GM18526 (cell line): ENCODE measurements around the gene NEDD4L.

Source experiments
- POLR2A ChIP-seq: IDR thresholded peaks from 3 replicates; pipeline ENCODE4 v1.6.1; 2011; ENCODE audit not compliant: insufficient read length; ENCODE audit errors: extremely low read depth

NEDD4L gene

GRCh38 chr18:58284699-58285448 lies 240.8 kb downstream of the NEDD4L start:
- TF ChIP-seq POLR2A = no peak

GRCh38 chr18:58285449-58286130 lies 241.6 kb downstream of the NEDD4L start:
- no peak for TF ChIP-seq POLR2A

GRCh38 chr18:58286632-58287352 lies 242.8 kb downstream of the NEDD4L start:
- no peak for TF ChIP-seq POLR2A

- no peak for TF ChIP-seq POLR2A
Measured at GRCh38 chr18:58287353-58288274, 243.6 kb downstream of the NEDD4L start.

GRCh38 chr18:58288921-58289797 lies 245.1 kb downstream of the NEDD4L start:
- no peak for TF ChIP-seq POLR2A

- no peak for TF ChIP-seq POLR2A
Measured at GRCh38 chr18:58290116-58290695, 246.2 kb downstream of the NEDD4L start.

- no peak for TF ChIP-seq POLR2A
Measured at GRCh38 chr18:58291131-58291530, 247.1 kb downstream of the NEDD4L start.

- no peak for TF ChIP-seq POLR2A
Measured at GRCh38 chr18:58292638-58293037, 248.6 kb downstream of the NEDD4L start.

- TF ChIP-seq POLR2A = no peak
Measured at GRCh38 chr18:58297198-58297597, 253.2 kb downstream of the NEDD4L start.

GRCh38 chr18:58298251-58299134 lies 254.5 kb downstream of the NEDD4L start:
- TF ChIP-seq POLR2A = no peak

GRCh38 chr18:58299135-58299473 lies 255.1 kb downstream of the NEDD4L start:
- no peak for TF ChIP-seq POLR2A

- TF ChIP-seq POLR2A = no peak
Measured at GRCh38 chr18:58299936-58300335, 255.9 kb downstream of the NEDD4L start.

- TF ChIP-seq POLR2A = no peak
Measured at GRCh38 chr18:58300867-58301266, 256.8 kb downstream of the NEDD4L start.
